Spinal cord (tissue), 10 donors: Measurements from ENCODE around the gene C2CD2. TPM values are rescaled to one million over a fixed set of nuclear protein-coding genes. Genes with fewer than 3 reads are reported as not detected.

Experiments
- DNase-seq, 6 donors: peaks; one replicate each; pipeline versions ENCODE4 v3.0.0 to v3.0.0-alpha.2; 2013 to 2015; ENCODE audit warnings: low spot score in 6 of 6, low read depth in 4 of 6
- H3K27ac ChIP-seq: one replicate; pipeline ENCODE4 v1.5.1; 2013; ENCODE audit warnings: low read depth, low read length, control low read depth
- H3K27me3 ChIP-seq: one replicate; pipeline ENCODE4 v1.6.1; 2013; ENCODE audit warnings: low read length; ENCODE audit not compliant: control insufficient read depth, insufficient read depth
- H3K36me3 ChIP-seq: one replicate; pipeline ENCODE4 v1.6.1; 2013; ENCODE audit warnings: low read length; ENCODE audit not compliant: control insufficient read depth, insufficient read depth
- H3K4me1 ChIP-seq: one replicate; pipeline ENCODE4 v1.6.1; 2013; ENCODE audit warnings: low read length; ENCODE audit not compliant: control insufficient read depth, insufficient read depth
- H3K4me3 ChIP-seq: one replicate; pipeline ENCODE4 v1.5.1; 2013; ENCODE audit warnings: low read depth, low read length, control low read depth
- H3K9me3 ChIP-seq: one replicate; pipeline ENCODE4 v1.6.1; 2013; ENCODE audit warnings: low read length; ENCODE audit not compliant: control insufficient read depth, insufficient read depth
- WGBS: methylation state at CpG from one replicate; pipeline ENCODE4 v1.1.5; 2013; ENCODE audit warnings: missing lambda C conversion rate; ENCODE audit not compliant: insufficient coverage; 5-methylcytosine and 5-hydroxymethylcytosine counted together
- polyA plus RNA-seq, 2 donors: library from polyadenylated mRNA; unstranded; fragments of 120-200 nt; gene quantifications; one replicate each; pipeline ENCODE4 v1.2.1, GENCODE V29; 2013; ENCODE audit not compliant: insufficient read length in 2 of 2
- total RNA-seq, 2 donors: library from RNA; depleted of rRNA in 1 of 2; stranded (reverse); fragments of 120-200 nt in 1 of 2; fragments of >200 nt in 1 of 2; gene quantifications; one replicate each; pipeline versions ENCODE4 v1.2.3 to v1.2.4, GENCODE V29; 2013 to 2014
- donor health status: healthy.

C2CD2 gene
- total and polyA plus RNA-seq, 4 donors = 19.1 to 27.8 (median 21.3) TPM

GRCh38 chr21:41868062-41868710 is 85.6 kb downstream of the C2CD2 start:
- no peak overlapping the region for H3K27ac ChIP-seq

GRCh38 chr21:41867313-41867712 is 86.5 kb downstream of the C2CD2 start:
- WGBS = 100% methylated on average over 5 of the region's 8 CpGs
- Histone ChIP-seq H3K36me3 (no peaks in the 10 kb centered on the region), H3K27ac (no peak overlapping the region), H3K27me3 (no peaks in the 10 kb centered on the region), H3K4me3 (no peak overlapping the region), H3K4me1 (peaks cover 4% of the 10 kb centered on the region), H3K9me3 (no peaks in the 10 kb centered on the region)
- no peak for DNase-seq

More at GRCh38 chr21:41868062-41868710, 85.6 kb downstream of the C2CD2 start:
- no peak overlapping the region for H3K4me3 ChIP-seq
- H3K36me3 ChIP-seq = peaks cover 2% of the 10 kb centered on the region
- H3K27me3 ChIP-seq = no peaks in the 10 kb centered on the region
- 90% methylated on average over 5 of the region's 10 CpGs for WGBS
- no peak for DNase-seq
- H3K9me3 ChIP-seq = no peaks in the 10 kb centered on the region
- H3K4me1 ChIP-seq = peaks cover 2% of the 10 kb centered on the region

GRCh38 chr21:41866274-41866809 is 87.5 kb downstream of the C2CD2 start:
- H3K4me1 ChIP-seq = peaks cover 8% of the 10 kb centered on the region
- no peak for DNase-seq
- 72% methylated on average over 7 of the region's 11 CpGs for WGBS

GRCh38 chr21:41865002-41865777 is 88.6 kb downstream of the C2CD2 start:
- H3K36me3 ChIP-seq = no peaks in the 10 kb centered on the region
- 90% methylated on average over 15 of the region's 15 CpGs for WGBS
- H3K27me3 ChIP-seq = no peaks in the 10 kb centered on the region
- H3K27ac ChIP-seq = no peak overlapping the region
- peaks cover 8% of the 10 kb centered on the region for H3K4me1 ChIP-seq
- H3K4me3 ChIP-seq = no peak overlapping the region
- no peaks in the 10 kb centered on the region for H3K9me3 ChIP-seq
- no peak for DNase-seq

More at GRCh38 chr21:41866274-41866809, 87.5 kb downstream of the C2CD2 start:
- Histone ChIP-seq H3K9me3 (no peaks in the 10 kb centered on the region), H3K27me3 (no peaks in the 10 kb centered on the region), H3K27ac (no peak overlapping the region), H3K4me3 (no peak overlapping the region), H3K36me3 (no peaks in the 10 kb centered on the region)

- H3K27ac ChIP-seq = no peak overlapping the region
- WGBS = 90% methylated on average over 9 of the region's 10 CpGs
- H3K4me1 ChIP-seq = peaks cover 8% of the 10 kb centered on the region
- no peaks in the 10 kb centered on the region for H3K9me3 ChIP-seq
- H3K36me3 ChIP-seq = peaks cover 4% of the 10 kb centered on the region
- no peak for DNase-seq
- no peak overlapping the region for H3K4me3 ChIP-seq
- no peaks in the 10 kb centered on the region for H3K27me3 ChIP-seq
These were observed 89.4 kb downstream of the C2CD2 start for GRCh38 chr21:41864311-41865001.

- peaks cover 15% of the 10 kb centered on the region for H3K36me3 ChIP-seq
- H3K4me3 ChIP-seq = no peak overlapping the region
- no peak for DNase-seq
- H3K27ac ChIP-seq = no peak overlapping the region
- peaks cover 8% of the 10 kb centered on the region for H3K4me1 ChIP-seq
- no peaks in the 10 kb centered on the region for H3K27me3 ChIP-seq
- H3K9me3 ChIP-seq = no peaks in the 10 kb centered on the region
- WGBS = 93% methylated on average over 3 of the region's 4 CpGs
These were observed 90.4 kb downstream of the C2CD2 start for GRCh38 chr21:41863439-41863740.

- H3K36me3 ChIP-seq = peaks cover 28% of the 10 kb centered on the region
- WGBS = 93% methylated on average over 16 of the region's 17 CpGs
- no peak overlapping the region for H3K27ac ChIP-seq
- no peak overlapping the region for H3K4me3 ChIP-seq
- no peaks in the 10 kb centered on the region for H3K27me3 ChIP-seq
- H3K4me1 ChIP-seq = peaks cover 8% of the 10 kb centered on the region
- H3K9me3 ChIP-seq = no peaks in the 10 kb centered on the region
- DNase-seq = no peak
These were observed 91.8 kb downstream of the C2CD2 start for GRCh38 chr21:41861987-41862386.

GRCh38 chr21:41861255-41861654 is 92.6 kb downstream of the C2CD2 start:
- Histone ChIP-seq H3K4me1 (peaks cover 8% of the 10 kb centered on the region), H3K4me3 (no peak overlapping the region), H3K27me3 (no peaks in the 10 kb centered on the region), H3K27ac (no peak overlapping the region), H3K9me3 (no peaks in the 10 kb centered on the region), H3K36me3 (peaks cover 33% of the 10 kb centered on the region)
- 88% methylated on average over 3 of the region's 4 CpGs for WGBS
- DNase-seq = no peak

- WGBS = 89% methylated on average over 23 of the region's 23 CpGs
- no peak overlapping the region for H3K4me3 ChIP-seq
- H3K27ac ChIP-seq = no peak overlapping the region
- H3K4me1 ChIP-seq = peaks cover 8% of the 10 kb centered on the region
- no peaks in the 10 kb centered on the region for H3K9me3 ChIP-seq
- no peaks in the 10 kb centered on the region for H3K27me3 ChIP-seq
- H3K36me3 ChIP-seq = peaks cover 44% of the 10 kb centered on the region
- no peak for DNase-seq
These were observed 94.4 kb downstream of the C2CD2 start for GRCh38 chr21:41859297-41859980.
